HCT116 (cell line): ENCODE measurements around the gene NOL4L. TPM values are rescaled to one million over a fixed set of nuclear protein-coding genes. Genes with fewer than 3 reads are reported as not detected.

Experiments
- ATAC-seq: fragments of 200-7000 bp; cut with Tn5 transposase; 2 replicates; pipeline ENCODE4 v1.9.1; 2020; ENCODE audit warnings: mild to moderate bottlenecking, moderate library complexity
- BruUV-seq: library from RNA; stranded (reverse); fragments of 400-500 nt; replicated peaks from 2 replicates; lab custom pipeline; 2021; lab: Mats Ljungman, UMichigan
- CTCF ChIA-PET: fragments of 300-600 bp; sonication (Branson Sonifier 250); formaldehyde crosslinking; loops from one replicate; lab custom pipeline; 2021; ENCODE audit warnings: antibody characterized with exemption; lab: Charles Lee
- POLR2A ChIA-PET: fragments of 300-600, 350-600 bp; sonication (Branson Sonifier 250); formaldehyde crosslinking; loops from one replicate; lab custom pipeline; 2021; ENCODE audit warnings: antibody characterized with exemption; lab: Charles Lee
- RAD21 ChIA-PET, 2 experiments: fragments of 300-600 bp; sonication (Branson Sonifier 250); formaldehyde crosslinking; loops; one replicate each; lab custom pipeline; 2023; ENCODE audit warnings: low total read pairs in 2 of 2; ENCODE audit not compliant: uncharacterized antibody in 2 of 2, unreplicated experiment in 2 of 2, low non-redundant PET in 1 of 2; lab: Charles Lee
- DNase-seq: peaks from one replicate; pipeline ENCODE4 v3.0.0-alpha.2; 2010; ENCODE audit warnings: low read depth, low spot score
- H2AFZ ChIP-seq: fragments of 200-600 bp; shearing (Covaris generic), sonication (generic); 2 replicates; pipeline ENCODE4 v1.6.1; 2017; ENCODE audit warnings: low read depth, mixed run types, mixed read lengths, antibody characterized with exemption, low read length; ENCODE audit not compliant: poor library complexity, severe bottlenecking
- H3K27ac ChIP-seq: 2 replicates; pipeline ENCODE4 v1.5.1; 2012; ENCODE audit warnings: low read depth, low read length
- H3K27me3 ChIP-seq: fragments of 200-600 bp; sonication (generic); 2 replicates; pipeline ENCODE4 v1.6.1; 2016; ENCODE audit warnings: mixed run types, low read length, mixed read lengths; ENCODE audit not compliant: insufficient read depth
- H3K36me3 ChIP-seq, 2 experiments: fragments of 200-500 bp in 1 of 2; fragments of 200-600 bp in 1 of 2; sonication (Bioruptor generic) in 1 of 2; sonication (generic) in 1 of 2; 2 replicates each; pipeline versions ENCODE4 v1.5.1 to v1.6.1; 2014 to 2016; ENCODE audit warnings: low read length in 2 of 2, inconsistent platforms in 1 of 2, mixed read lengths in 1 of 2, mixed run types in 1 of 2; ENCODE audit not compliant: insufficient read depth in 2 of 2, control insufficient read depth in 1 of 2
- H3K4me1 ChIP-seq, 2 experiments: fragments of 200-600 bp in 1 of 2; sonication (generic) in 1 of 2; 2 replicates each; pipeline versions ENCODE4 v1.5.1 to v1.6.1; 2012 to 2017; ENCODE audit warnings: low read length in 2 of 2, inconsistent platforms in 1 of 2, mild to moderate bottlenecking in 1 of 2, mixed read lengths in 1 of 2, mixed run types in 1 of 2, moderate library complexity in 1 of 2; ENCODE audit not compliant: insufficient read depth in 2 of 2, control insufficient read depth in 1 of 2
- H3K4me2 ChIP-seq: fragments of 200-600 bp; sonication (generic); 2 replicates; pipeline ENCODE4 v1.6.1; 2017; ENCODE audit warnings: mixed run types, low read length, mixed read lengths
- H3K4me3 ChIP-seq, 2 experiments: fragments of 200-600 bp in 1 of 2; sonication (generic) in 1 of 2; replicated peaks in 1 of 2; 2 replicates each; pipeline ENCODE4 v1.5.1; 2011 to 2016; ENCODE audit warnings: low read length in 2 of 2, control low read depth in 1 of 2, low read depth in 1 of 2, mild to moderate bottlenecking in 1 of 2, mixed read lengths in 1 of 2, mixed run types in 1 of 2
- H3K79me2 ChIP-seq: fragments of 200-600 bp; sonication (generic); 2 replicates; pipeline ENCODE4 v1.6.1; 2017; ENCODE audit warnings: mild to moderate bottlenecking, mixed run types, low read length, moderate library complexity, mixed read lengths; ENCODE audit not compliant: insufficient read depth
- H3K9ac ChIP-seq: fragments of 200-600 bp; sonication (generic); 2 replicates; pipeline ENCODE4 v1.6.1; 2016; ENCODE audit warnings: low read length, mixed read lengths
- H3K9me2 ChIP-seq: fragments of 200-600 bp; sonication (generic), shearing (Covaris generic); 2 replicates; pipeline ENCODE4 v1.6.1; 2017; ENCODE audit warnings: mixed run types, mild to moderate bottlenecking, moderate library complexity; ENCODE audit not compliant: insufficient read depth
- H3K9me3 ChIP-seq, 2 experiments: fragments of 200-500 bp in 1 of 2; fragments of 200-600 bp in 1 of 2; sonication (Bioruptor generic) in 1 of 2; sonication (generic) in 1 of 2; 2 replicates each; pipeline ENCODE4 v1.6.1; 2014 to 2017; ENCODE audit warnings: low read length in 2 of 2, mixed read lengths in 2 of 2, inconsistent platforms in 1 of 2, low read depth in 1 of 2, mild to moderate bottlenecking in 1 of 2, mixed run types in 1 of 2, moderate library complexity in 1 of 2; ENCODE audit not compliant: control insufficient read depth in 1 of 2, insufficient read depth in 1 of 2
- H4K20me1 ChIP-seq: fragments of 200-600 bp; sonication (generic), shearing (Covaris generic); 2 replicates; pipeline ENCODE4 v1.6.1; 2017; ENCODE audit warnings: mixed run types, mild to moderate bottlenecking, moderate library complexity; ENCODE audit not compliant: insufficient read depth
- EZH2 ChIP-seq: fragments of 200-600 bp; sonication (generic); IDR thresholded peaks from 2 replicates; pipeline ENCODE4 v1.6.1; 2017; ENCODE audit warnings: antibody characterized with exemption, mixed run types
- EZH2phosphoT487 ChIP-seq: fragments of 200-600 bp; IDR thresholded peaks from 2 replicates; pipeline ENCODE4 v1.6.1; 2018; ENCODE audit warnings: antibody characterized with exemption, borderline replicate concordance
- JUND ChIP-seq: IDR thresholded peaks from 2 replicates; pipeline ENCODE4 v1.6.1; 2012
- POLR2A ChIP-seq: IDR thresholded peaks from 2 replicates; pipeline ENCODE4 v1.7.0; 2011; ENCODE audit warnings: borderline replicate concordance; ENCODE audit not compliant: insufficient read depth, insufficient read length; ENCODE audit errors: extremely low read depth
- RAD21 ChIP-seq: IDR thresholded peaks from 2 replicates; pipeline ENCODE4 v1.6.1; 2012; ENCODE audit warnings: low read depth, mild to moderate bottlenecking
- REST ChIP-seq: IDR thresholded peaks from 2 replicates; pipeline ENCODE4 v1.6.1; 2012; ENCODE audit warnings: low read depth
- TCF7L2 ChIP-seq: IDR thresholded peaks from 2 replicates; pipeline ENCODE4 v1.7.0; 2011; ENCODE audit warnings: borderline replicate concordance, inconsistent platforms; ENCODE audit not compliant: insufficient read depth, insufficient read length; ENCODE audit errors: extremely low read depth
- ZNF274 ChIP-seq: fragments of 200-500 bp; sonication (Bioruptor generic); IDR thresholded peaks from 2 replicates; pipeline ENCODE4 v1.6.1; 2014; ENCODE audit warnings: mild to moderate bottlenecking, low read depth, low read length, inconsistent platforms
- intact Hi-C: fragments of 100-400 bp; cut with micrococcal nuclease; formaldehyde crosslinking; loops from 2 replicates; pipeline ENCODE4 v1.10.0; 2022
- total RNA-seq: library from RNA; stranded (reverse); gene quantifications from one replicate; pipeline ENCODE4 v1.2.1, GENCODE V29; 2021; ENCODE audit not compliant: unreplicated experiment
- TF ChIP-seq, protein P1 (sequence below): IDR thresholded peaks from 2 replicates; pipeline ENCODE4 v1.6.1; 2011; ENCODE audit warnings: mild to moderate bottlenecking, low read length, moderate library complexity; ENCODE audit not compliant: insufficient replicate concordance; ENCODE audit errors: extremely low read depth

The NOL4L gene
- total RNA-seq, 1 experiment from 2014 or later, result 5.9 TPM

- DNase-seq (no peak), ATAC-seq (no peak)
- BruUV-seq, result no TSS peak
- H3K9me2 ChIP-seq, result no peaks in the 10 kb centered on the region
- H3K4me1 ChIP-seq, result no peaks in the 10 kb centered on the region
- no peaks in the 10 kb centered on the region for H3K79me2 ChIP-seq
- intact Hi-C loops, result no loop called here
- no peaks in the 10 kb centered on the region for H3K36me3 ChIP-seq
- H4K20me1 ChIP-seq, result no peaks in the 10 kb centered on the region
- ChIA-PET RAD21 (no interaction called here), POLR2A (no interaction called here), CTCF (no interaction called here)
- H3K9me3 ChIP-seq, result no peaks in the 10 kb centered on the region
- no peaks in the 10 kb centered on the region for H3K27me3 ChIP-seq
- no peak overlapping the region for H3K9ac ChIP-seq
- no peak overlapping the region for H3K4me3 ChIP-seq
- H2AFZ ChIP-seq, result no peak overlapping the region
- TF ChIP-seq REST (no peak), ZNF274 (no peak), EZH2 (no peak), JUND (no peak), POLR2A (no peak), EZH2phosphoT487 (no peak), RAD21 (no peak), TCF7L2 (no peak)
- TF ChIP-seq, protein P1, sequence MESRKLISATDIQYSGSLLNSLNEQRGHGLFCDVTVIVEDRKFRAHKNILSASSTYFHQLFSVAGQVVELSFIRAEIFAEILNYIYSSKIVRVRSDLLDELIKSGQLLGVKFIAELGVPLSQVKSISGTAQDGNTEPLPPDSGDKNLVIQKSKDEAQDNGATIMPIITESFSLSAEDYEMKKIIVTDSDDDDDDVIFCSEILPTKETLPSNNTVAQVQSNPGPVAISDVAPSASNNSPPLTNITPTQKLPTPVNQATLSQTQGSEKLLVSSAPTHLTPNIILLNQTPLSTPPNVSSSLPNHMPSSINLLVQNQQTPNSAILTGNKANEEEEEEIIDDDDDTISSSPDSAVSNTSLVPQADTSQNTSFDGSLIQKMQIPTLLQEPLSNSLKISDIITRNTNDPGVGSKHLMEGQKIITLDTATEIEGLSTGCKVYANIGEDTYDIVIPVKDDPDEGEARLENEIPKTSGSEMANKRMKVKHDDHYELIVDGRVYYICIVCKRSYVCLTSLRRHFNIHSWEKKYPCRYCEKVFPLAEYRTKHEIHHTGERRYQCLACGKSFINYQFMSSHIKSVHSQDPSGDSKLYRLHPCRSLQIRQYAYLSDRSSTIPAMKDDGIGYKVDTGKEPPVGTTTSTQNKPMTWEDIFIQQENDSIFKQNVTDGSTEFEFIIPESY, result no peak
- no peak overlapping the region for H3K27ac ChIP-seq
- H3K4me2 ChIP-seq, result no peak overlapping the region
Measured at GRCh38 chr20:32510601-32511357, 74.4 kb downstream of the NOL4L start.
